Activated naive CD8-positive, alpha-beta T cell (primary cell): ENCODE measurements around the gene ATP6V1G3.
"Not testable (repeated sequence)": the region's sequence is repeated elsewhere in the genome, so short reads cannot be mapped to it uniquely, and the experiment has no call there.

Experiments used
- H3K27ac Mint-ChIP-seq: one replicate; pipeline ENCODE4 v1.8.0; 2021; ENCODE audit warnings: mixed read lengths
- H3K27me3 Mint-ChIP-seq: one replicate; pipeline ENCODE4 v1.8.0; 2021; ENCODE audit warnings: mixed read lengths
- H3K36me3 Mint-ChIP-seq: one replicate; pipeline ENCODE4 v1.8.0; 2021; ENCODE audit warnings: mixed read lengths
- H3K4me1 Mint-ChIP-seq: one replicate; pipeline ENCODE4 v1.8.0; 2021; ENCODE audit warnings: low read depth, mixed read lengths
- H3K4me3 Mint-ChIP-seq: one replicate; pipeline ENCODE4 v1.8.0; 2021; ENCODE audit warnings: mild to moderate bottlenecking, mixed read lengths
- H3K9me3 Mint-ChIP-seq: one replicate; pipeline ENCODE4 v1.8.0; 2021; ENCODE audit warnings: low read depth, mixed read lengths

The ATP6V1G3 gene, protein sequence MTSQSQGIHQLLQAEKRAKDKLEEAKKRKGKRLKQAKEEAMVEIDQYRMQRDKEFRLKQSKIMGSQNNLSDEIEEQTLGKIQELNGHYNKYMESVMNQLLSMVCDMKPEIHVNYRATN

DNA sequence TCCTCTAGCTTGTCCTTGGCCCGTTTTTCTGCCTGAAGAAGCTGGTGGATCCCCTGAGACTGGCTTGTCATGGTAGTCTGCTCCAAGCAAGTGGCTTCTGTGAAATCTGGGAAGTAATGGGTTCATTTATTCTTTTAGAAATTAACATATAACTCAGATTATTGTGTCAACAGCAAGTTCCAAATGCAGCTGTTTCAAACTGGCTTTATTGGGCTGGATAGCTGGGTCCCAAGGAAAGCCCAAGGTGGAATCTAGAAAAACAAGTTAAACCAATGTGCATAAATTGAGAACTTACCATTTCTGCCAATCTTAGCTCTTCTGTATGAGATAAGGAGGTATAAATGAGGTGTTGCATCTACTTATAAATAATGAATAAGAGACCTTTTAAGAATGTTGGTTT, at the start of gene ATP6V1G3:
Gene ATP6V1G3 (minus strand): TSS at position 101 of the 400 bp plus-strand sequence. CDS start 30 bp downstream, at position 71.
- H3K27ac Mint-ChIP-seq = peak within 1 kb of the TSS; percentile 81

DNA sequence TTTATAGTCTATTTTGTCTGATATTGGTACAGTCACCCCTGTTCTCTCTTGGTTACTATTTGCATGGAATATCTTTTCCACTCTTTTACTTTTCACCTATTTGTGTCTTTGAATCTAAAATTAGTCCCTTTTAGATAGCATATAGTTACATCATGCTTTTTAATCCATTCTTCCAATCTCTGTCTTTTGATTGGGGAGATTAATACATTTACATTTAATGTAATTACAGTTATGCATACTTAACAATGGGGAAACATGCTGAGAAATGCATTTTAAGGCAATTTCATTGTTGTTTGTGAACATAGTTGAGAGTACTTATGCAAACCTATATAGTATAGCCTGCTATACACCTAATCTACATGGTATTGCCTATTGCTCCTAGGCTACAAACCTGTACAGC, 48.4 kb upstream of the ATP6V1G3 start:
- H3K4me3 Mint-ChIP-seq = no peak overlapping the region
- H3K27ac Mint-ChIP-seq = no peak overlapping the region
- no peaks in the 10 kb centered on the region for H3K27me3 Mint-ChIP-seq
- H3K9me3 Mint-ChIP-seq = peaks cover 15% of the 10 kb centered on the region
- H3K4me1 Mint-ChIP-seq = peaks cover 12% of the 10 kb centered on the region
- H3K36me3 Mint-ChIP-seq = peaks cover 24% of the 10 kb centered on the region

More for the DNA sequence above, at the start of gene ATP6V1G3:
- no peaks in the 10 kb centered on the region for H3K9me3 Mint-ChIP-seq
- H3K4me1 Mint-ChIP-seq = peaks cover 79% of the 10 kb centered on the region
- H3K4me3 Mint-ChIP-seq = peak within 1 kb of the TSS; percentile 40
- H3K27me3 Mint-ChIP-seq = no peaks in the 10 kb centered on the region
- no peaks in the 10 kb centered on the region for H3K36me3 Mint-ChIP-seq

- no peaks in the 10 kb centered on the region for H3K27me3 Mint-ChIP-seq
- H3K4me1 Mint-ChIP-seq = peaks cover 7% of the 10 kb centered on the region
- peaks cover 16% of the 10 kb centered on the region for H3K9me3 Mint-ChIP-seq
- H3K27ac Mint-ChIP-seq = no peak overlapping the region
- no peak overlapping the region for H3K4me3 Mint-ChIP-seq
- H3K36me3 Mint-ChIP-seq = peaks cover 22% of the 10 kb centered on the region
Observed at GRCh38 chr1:198584163-198584562, 43.7 kb upstream of the ATP6V1G3 start.

DNA sequence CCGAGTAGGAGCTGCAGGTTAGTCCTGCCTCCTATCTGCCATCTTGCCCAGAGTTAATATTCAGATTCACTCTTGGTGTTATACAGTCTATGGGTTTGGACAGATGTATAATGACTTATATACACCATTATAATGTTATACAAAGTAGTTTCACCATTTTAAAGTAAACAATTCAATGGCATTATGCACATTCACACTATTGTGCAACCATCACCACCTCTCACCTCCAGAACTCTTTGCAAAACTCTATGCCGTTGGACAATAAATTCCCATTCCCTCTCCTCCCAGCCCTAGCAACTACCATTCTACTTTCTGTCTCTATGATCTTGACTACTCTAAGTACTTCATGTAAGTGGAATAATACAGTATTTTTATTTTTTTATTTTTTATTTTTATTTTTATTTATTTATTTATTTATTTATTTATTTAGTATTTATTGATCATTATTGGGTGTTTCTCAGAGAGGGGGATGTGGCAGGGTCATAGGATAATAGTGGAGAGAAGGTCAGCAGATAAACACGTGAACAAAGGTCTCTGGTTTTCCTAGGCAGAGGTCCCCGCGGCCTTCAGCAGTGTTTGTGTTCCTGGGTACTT, 42.8 kb upstream of the ATP6V1G3 start:
- not testable (repeated sequence) for H3K27me3 Mint-ChIP-seq, H3K4me3 Mint-ChIP-seq, H3K27ac Mint-ChIP-seq, H3K4me1 Mint-ChIP-seq
- H3K9me3 Mint-ChIP-seq = peaks cover 15% of the 10 kb centered on the region
- H3K36me3 Mint-ChIP-seq = peaks cover 19% of the 10 kb centered on the region

DNA sequence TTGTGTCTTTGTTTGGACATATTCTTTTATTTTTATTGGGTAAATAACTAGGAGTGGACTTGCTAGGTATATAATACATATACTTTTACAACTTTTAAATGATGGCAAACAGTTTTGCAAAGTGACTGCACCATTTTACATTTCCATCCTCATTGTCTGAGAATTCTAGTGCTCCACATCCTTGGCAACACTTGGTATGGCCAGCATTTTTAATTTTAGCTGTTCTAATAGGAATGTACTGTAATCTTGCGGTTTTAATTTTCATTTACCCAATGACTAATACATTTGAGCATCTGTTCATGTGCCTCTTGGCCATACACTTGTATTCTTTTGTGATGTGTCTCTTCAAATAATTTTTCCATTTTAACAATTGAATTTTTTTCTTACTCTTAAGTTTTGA, 37.0 kb upstream of the ATP6V1G3 start:
- Mint-ChIP-seq H3K36me3 (peaks cover 11% of the 10 kb centered on the region), H3K4me1 (peaks cover 17% of the 10 kb centered on the region), H3K9me3 (peaks cover 14% of the 10 kb centered on the region), H3K27me3 (no peaks in the 10 kb centered on the region), H3K4me3 (no peak overlapping the region), H3K27ac (no peak overlapping the region)

- Mint-ChIP-seq H3K27me3 (no peaks in the 10 kb centered on the region), H3K36me3 (peaks cover under 1% of the 10 kb centered on the region), H3K4me1 (peaks cover 17% of the 10 kb centered on the region), H3K4me3 (no peak overlapping the region), H3K27ac (peak overlapping the region; percentile 12), H3K9me3 (peaks cover 4% of the 10 kb centered on the region)
Observed at GRCh38 chr1:198575798-198576641, 35.5 kb upstream of the ATP6V1G3 start.

DNA sequence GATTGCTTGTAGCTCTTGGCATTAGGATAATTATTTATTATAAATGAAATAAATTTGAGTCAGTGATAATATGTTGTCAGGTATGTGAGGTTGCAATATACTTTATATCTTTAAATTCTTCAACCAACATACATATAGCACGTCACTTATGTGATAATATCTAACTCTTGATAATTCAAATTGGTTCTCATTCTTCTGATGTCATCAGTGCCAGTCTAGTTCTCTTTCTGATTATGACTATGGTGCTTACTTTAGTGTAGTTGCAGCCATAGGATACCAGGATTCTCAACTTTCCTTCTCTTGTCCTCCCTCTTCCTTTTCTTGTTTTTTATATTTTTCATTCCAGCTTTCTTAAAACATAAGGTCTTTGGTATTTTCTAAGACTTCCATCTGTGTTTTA, 34.8 kb upstream of the ATP6V1G3 start:
- Mint-ChIP-seq H3K4me3 (no peak overlapping the region), H3K27ac (peak overlapping the region; percentile 12), H3K27me3 (no peaks in the 10 kb centered on the region), H3K36me3 (no peaks in the 10 kb centered on the region), H3K4me1 (peaks cover 19% of the 10 kb centered on the region), H3K9me3 (peaks cover 3% of the 10 kb centered on the region)

DNA sequence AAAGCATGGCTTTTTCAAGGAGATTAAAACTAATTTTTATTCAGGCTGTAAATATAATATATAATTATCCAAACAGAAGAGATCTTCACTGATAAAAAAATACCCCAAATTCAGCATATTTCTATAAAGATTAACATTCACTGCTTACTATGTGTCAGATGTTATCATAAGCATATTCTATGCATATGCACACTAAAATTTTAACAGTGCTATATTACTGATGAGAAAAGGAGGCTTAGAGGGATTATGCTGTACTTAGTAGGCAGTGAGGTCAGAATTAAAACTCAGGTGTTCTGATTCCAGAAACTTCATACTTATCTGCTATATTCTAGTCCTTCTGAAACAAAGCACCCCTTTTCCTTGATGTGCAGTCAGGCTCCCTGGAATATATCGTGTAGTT, 33.8 kb upstream of the ATP6V1G3 start:
- Mint-ChIP-seq H3K9me3 (peaks cover 3% of the 10 kb centered on the region), H3K36me3 (no peaks in the 10 kb centered on the region), H3K27me3 (no peaks in the 10 kb centered on the region), H3K4me1 (peaks cover 21% of the 10 kb centered on the region), H3K4me3 (no peak overlapping the region), H3K27ac (no peak overlapping the region)

DNA sequence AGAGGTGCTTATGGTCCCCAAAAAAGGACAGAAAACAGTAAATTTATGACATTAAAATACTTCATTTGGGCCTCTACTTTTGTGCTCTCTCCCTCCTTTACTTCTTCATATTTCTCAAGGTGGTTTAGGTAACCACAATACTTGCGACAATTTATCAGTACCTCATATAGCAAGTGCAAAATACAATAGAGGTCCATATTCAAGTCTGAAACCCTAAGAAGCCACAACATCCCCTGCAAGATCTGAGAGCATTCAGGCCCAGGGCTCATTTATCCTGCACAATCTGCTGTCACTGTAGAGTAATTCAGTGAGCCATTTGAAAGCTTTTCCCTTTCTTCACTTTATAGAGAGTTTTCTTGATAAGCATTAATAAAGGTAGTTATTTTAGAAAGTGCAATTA, 24.2 kb upstream of the ATP6V1G3 start:
- Mint-ChIP-seq H3K9me3 (peaks cover 11% of the 10 kb centered on the region), H3K4me1 (peaks cover 55% of the 10 kb centered on the region), H3K36me3 (no peaks in the 10 kb centered on the region), H3K4me3 (no peak overlapping the region), H3K27ac (peak overlapping the region; percentile 83), H3K27me3 (no peaks in the 10 kb centered on the region)

- peaks cover 11% of the 10 kb centered on the region for H3K9me3 Mint-ChIP-seq
- no peaks in the 10 kb centered on the region for H3K27me3 Mint-ChIP-seq
- H3K27ac Mint-ChIP-seq = peak overlapping the region; percentile 83
- H3K36me3 Mint-ChIP-seq = no peaks in the 10 kb centered on the region
- peaks cover 57% of the 10 kb centered on the region for H3K4me1 Mint-ChIP-seq
- no peak overlapping the region for H3K4me3 Mint-ChIP-seq
Observed at GRCh38 chr1:198564157-198564556, 23.7 kb upstream of the ATP6V1G3 start.

DNA sequence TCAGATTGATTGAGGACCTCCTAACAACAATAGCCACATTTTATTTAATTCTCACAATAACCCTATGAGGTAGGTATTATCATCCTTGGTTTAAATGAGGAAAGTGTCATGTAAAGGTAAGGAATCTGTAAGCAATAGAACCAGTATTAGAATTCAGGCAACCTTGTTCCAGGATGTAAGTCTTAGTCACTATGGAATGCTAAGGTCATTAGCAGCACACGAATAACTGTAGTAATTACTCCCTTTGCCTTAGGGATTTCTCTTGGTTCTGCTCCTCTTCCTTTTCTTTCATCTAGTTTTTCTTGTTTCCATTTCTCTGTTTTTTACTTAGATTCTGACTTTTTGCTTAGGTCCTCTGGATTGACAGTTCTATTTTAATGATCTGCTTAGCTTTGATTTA, 23.1 kb upstream of the ATP6V1G3 start:
- H3K27me3 Mint-ChIP-seq = no peaks in the 10 kb centered on the region
- H3K4me1 Mint-ChIP-seq = peaks cover 63% of the 10 kb centered on the region
- H3K4me3 Mint-ChIP-seq = no peak overlapping the region
- no peak overlapping the region for H3K27ac Mint-ChIP-seq
- H3K36me3 Mint-ChIP-seq = no peaks in the 10 kb centered on the region
- H3K9me3 Mint-ChIP-seq = peaks cover 11% of the 10 kb centered on the region

- Mint-ChIP-seq H3K4me1 (peaks cover 75% of the 10 kb centered on the region), H3K27ac (peak overlapping the region; percentile 31), H3K4me3 (no peak overlapping the region)
Observed at GRCh38 chr1:198560161-198560560, 19.7 kb upstream of the ATP6V1G3 start.

GRCh38 chr1:198559362-198559761, 18.9 kb upstream of the ATP6V1G3 start:
- Mint-ChIP-seq H3K9me3 (no peaks in the 10 kb centered on the region), H3K27ac (peak overlapping the region; percentile 83), H3K27me3 (no peaks in the 10 kb centered on the region), H3K4me3 (no peak overlapping the region), H3K36me3 (no peaks in the 10 kb centered on the region), H3K4me1 (peaks cover 75% of the 10 kb centered on the region)

More at GRCh38 chr1:198560161-198560560, 19.7 kb upstream of the ATP6V1G3 start:
- Mint-ChIP-seq H3K27me3 (no peaks in the 10 kb centered on the region), H3K9me3 (no peaks in the 10 kb centered on the region), H3K36me3 (no peaks in the 10 kb centered on the region)

DNA sequence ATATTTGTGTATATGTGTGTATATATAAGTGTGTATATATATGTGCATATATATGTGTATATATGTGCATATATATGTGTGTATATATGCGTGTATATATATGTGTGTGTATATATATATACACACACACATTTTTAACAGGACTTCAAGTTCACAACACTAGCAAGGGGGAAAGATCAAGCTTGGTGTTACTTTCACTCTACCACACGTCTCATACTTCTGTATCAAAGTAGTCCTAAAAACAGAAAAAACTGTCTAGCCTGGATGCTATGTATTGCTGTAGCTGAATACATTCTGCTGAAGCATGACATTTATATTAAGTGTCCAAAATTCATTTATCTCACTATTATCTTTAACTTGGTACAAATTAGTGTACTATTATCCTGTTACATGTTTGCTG, 17.9 kb upstream of the ATP6V1G3 start:
- Mint-ChIP-seq H3K27ac (no peak overlapping the region), H3K9me3 (no peaks in the 10 kb centered on the region), H3K4me3 (peak overlapping the region; percentile 20), H3K27me3 (no peaks in the 10 kb centered on the region), H3K4me1 (peaks cover 75% of the 10 kb centered on the region), H3K36me3 (no peaks in the 10 kb centered on the region)

DNA sequence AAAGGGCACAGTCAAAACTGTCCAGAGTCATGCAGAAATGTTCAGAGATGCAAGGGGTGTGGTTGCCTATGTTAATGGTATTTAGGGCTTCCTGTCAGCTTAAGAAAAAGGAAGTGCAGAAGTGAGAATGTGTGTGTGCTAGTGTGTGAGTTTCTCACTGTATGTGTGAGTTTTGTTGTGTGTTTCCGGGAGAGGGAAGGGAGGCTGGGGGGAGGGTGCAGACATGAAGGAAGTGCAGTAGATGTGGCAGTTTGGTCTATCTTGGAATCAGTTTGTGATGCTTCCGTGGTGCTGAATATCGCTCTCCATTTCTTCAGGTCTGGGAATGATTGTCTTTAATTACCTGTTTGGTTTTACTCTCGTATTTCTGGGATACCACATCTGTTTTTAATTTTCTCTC, 16.5 kb upstream of the ATP6V1G3 start:
- no peaks in the 10 kb centered on the region for H3K36me3 Mint-ChIP-seq
- H3K27me3 Mint-ChIP-seq = no peaks in the 10 kb centered on the region
- no peaks in the 10 kb centered on the region for H3K9me3 Mint-ChIP-seq
- H3K27ac Mint-ChIP-seq = peak overlapping the region; percentile 81
- peaks cover 87% of the 10 kb centered on the region for H3K4me1 Mint-ChIP-seq
- H3K4me3 Mint-ChIP-seq = peak overlapping the region; percentile 79
